GM18520 (cell line): ENCODE results near the gene ARHGAP18.

ENCODE experiments used
- ATAC-seq: cut with Tn5 transposase; IDR thresholded peaks from one replicate; pipeline ENCODE4 v1.9.1; 2021; ENCODE audit not compliant: unreplicated experiment

Gene ARHGAP18

DNA sequence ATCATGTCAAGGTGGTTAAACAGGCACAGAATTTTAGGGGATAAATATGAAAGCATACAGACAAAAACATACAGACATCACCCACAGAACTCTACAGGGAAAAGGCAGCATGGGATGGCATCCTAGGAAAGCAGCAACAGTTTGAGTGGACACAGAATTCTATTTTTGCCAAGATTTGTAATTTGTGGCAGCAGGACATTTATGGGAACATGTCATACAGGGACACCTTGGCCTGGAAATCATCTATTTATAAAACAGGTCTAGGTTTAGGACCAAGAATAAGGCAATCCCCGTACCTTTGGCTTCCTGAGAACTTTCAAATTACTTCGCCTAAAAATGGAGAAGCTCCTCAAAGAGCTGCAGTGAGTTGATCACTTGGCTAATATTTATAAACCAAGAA lies 17.5 kb downstream of the ARHGAP18 start:
- ATAC-seq, result no peak

- ATAC-seq, result no peak
These were observed 18.3 kb downstream of the ARHGAP18 start for GRCh38 chr6:129691709-129692108.

DNA sequence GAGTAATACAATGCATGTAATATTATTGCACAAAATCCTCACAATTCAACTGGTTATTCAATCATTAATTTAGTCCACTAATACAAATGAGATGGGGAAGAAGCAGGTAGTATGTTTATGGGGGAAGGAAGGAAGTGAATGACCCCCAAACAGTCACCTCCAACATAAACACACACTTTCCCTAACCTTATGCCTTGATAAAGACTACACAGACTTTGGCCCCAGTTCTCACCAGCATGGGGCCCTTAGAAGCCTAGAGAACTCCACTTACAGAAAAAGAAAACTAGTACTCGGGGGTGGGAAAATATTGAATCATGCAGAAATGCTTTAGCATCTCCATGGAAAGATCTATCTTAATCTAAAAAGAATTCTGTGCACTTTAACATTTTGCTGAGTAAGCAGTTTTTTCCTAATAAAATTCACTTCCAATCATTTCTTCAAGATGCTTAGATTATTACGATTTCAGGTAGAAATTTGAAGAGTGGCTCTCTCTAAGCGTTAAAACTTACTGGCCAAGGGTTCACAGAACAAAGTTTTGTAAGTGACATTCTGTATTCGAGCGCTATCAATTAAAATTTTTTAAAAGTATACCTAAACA lies 18.8 kb downstream of the ARHGAP18 start:
- no peak for ATAC-seq

- ATAC-seq, result peak; percentile 47
These were observed 22.9 kb downstream of the ARHGAP18 start for GRCh38 chr6:129686941-129687627.

DNA sequence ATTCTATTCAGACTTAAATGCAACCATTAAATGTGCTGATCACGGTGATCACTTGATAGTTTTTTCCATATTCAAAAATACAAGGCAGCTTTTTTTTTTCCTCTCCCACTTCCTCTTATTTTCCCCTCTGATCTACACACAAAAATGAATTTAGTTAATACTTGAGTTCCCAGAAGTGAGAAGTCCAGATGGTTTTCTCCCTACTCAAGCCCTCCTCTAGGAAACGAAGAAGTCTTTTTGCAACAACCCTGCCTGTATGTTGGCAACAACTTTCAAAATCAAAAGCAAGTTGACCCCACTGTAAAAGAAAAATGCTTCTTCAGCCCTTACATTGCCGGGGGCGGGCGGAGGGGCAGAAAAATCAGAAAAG lies 24.3 kb downstream of the ARHGAP18 start:
- no peak for ATAC-seq

GRCh38 chr6:129684903-129685661 lies 24.9 kb downstream of the ARHGAP18 start:
- ATAC-seq, result no peak

GRCh38 chr6:129684323-129684884 lies 25.6 kb downstream of the ARHGAP18 start:
- ATAC-seq, result no peak

DNA sequence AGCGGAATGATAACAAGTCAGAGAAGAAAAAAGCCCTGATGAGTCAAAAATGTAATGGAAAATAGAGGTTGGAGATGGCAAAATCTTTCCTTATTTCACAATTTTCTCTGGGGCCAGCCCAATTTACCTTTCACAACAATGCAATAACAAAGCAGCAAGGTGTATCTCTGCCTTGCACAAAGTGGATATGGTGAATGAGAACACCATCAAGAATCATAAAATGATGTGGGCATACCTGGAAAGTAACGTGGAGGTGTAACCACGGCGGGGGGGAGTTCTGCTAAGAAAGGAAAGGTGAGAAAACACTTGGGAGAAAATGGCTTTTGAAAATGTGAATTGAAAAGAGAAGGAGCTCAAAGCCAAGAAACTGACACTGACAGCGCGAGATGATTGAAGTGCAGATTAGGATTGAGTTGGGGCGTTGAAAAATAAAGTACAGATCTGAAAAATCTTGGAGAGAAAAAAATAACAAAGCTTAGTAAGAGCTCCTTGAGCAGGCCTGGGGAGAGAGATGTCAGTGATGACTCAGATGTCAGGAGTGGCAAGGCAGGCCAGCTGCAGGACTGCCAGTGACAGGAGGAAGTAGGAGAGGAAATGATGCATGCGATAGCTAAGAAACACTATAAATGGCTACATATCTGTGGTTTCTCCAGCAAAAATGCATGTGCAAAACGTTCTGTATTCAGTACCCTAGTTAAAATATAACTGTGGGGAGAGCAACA lies 26.2 kb downstream of the ARHGAP18 start:
- ATAC-seq, result peak; percentile 95

GRCh38 chr6:129681913-129682205 lies 28.1 kb downstream of the ARHGAP18 start:
- no peak for ATAC-seq

GRCh38 chr6:129680633-129681032 lies 29.3 kb downstream of the ARHGAP18 start:
- no peak for ATAC-seq

GRCh38 chr6:129679758-129680157 lies 30.2 kb downstream of the ARHGAP18 start:
- ATAC-seq, result no peak

DNA sequence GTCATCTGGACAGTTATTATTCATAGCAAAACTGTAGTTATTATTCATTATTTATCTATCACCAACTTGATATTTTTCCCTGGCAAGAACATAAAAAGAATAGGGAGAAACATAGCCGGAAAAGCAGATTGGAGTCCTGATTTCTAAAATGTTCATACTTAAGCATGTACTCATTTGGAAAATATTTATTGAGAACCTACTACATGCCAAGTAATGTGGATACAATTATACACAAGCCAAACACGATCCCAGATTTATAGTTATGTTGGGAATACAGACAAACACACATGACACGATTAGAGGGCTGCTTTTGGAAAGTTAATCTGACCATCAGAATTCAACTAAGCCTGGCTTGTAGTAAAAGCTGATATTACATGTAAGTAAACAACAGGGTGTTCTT lies 30.7 kb downstream of the ARHGAP18 start:
- ATAC-seq, result no peak

- ATAC-seq, result no peak
These were observed 31.5 kb downstream of the ARHGAP18 start for GRCh38 chr6:129678463-129678862.

- ATAC-seq, result no peak
These were observed 32.2 kb downstream of the ARHGAP18 start for GRCh38 chr6:129677620-129678325.

DNA sequence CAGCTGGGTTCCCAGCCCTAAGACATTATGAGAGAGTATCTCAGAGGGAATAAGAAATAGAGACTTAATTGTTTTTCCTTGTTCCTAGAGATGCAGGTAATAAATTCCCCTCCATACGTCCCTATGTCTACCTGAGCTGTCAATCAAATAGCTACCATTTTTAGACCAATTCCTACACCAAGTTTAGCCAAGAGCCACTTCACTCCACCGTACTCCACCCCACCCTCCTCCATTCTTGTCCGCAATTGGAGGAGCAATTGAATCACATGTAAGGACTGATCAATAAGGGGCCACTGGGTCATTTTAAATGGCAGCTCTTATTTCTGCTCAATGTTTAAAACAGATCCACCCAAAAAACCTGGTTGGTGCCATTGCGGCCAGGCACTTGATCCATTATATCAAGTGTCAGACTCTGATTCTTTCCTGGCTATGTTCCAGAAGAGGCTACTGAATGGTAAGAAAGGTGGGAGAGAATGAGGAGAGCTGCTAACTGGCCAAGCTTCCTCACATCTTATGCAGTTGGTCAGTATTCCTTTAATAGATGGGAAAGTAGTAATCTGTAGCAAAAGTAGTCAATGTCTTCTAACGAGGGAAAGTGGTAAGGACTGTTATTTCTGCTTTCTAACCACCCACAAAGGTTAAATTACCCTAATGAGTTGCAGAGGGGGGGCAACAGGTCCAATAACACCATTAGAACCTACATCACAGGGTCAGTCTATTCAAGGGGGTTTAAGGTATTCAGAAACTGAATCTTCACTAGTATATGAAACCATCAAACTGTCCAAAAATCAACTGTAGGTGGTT lies 34.1 kb downstream of the ARHGAP18 start:
- no peak for ATAC-seq

DNA sequence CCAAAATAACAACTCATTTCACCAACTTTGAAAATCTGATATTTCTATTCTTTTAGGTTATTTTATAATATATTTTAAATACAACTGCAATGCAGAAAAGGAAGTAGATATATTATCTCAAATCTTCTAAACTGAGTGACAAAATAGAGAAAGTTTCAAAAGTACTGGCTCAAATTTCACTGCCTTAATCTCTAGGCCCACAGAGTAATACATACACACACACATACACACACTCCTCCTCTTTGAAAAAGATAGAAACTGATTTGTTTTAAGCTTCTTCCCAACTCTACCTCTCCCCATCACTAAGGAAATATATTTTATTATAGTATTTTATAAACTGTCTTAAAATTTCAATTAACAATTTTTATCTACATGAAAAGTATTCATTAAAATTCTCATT lies 36.2 kb downstream of the ARHGAP18 start:
- no peak for ATAC-seq

GRCh38 chr6:129672881-129673631 lies 36.9 kb downstream of the ARHGAP18 start:
- peak; percentile 47 for ATAC-seq

- peak; percentile 10 for ATAC-seq
These were observed 37.7 kb downstream of the ARHGAP18 start for GRCh38 chr6:129672341-129672682.
